Left renal cortex interstitium (tissue), 4 donors: ENCODE data around the gene FOSL2. TPM values are rescaled to one million over a fixed set of nuclear protein-coding genes. Genes with fewer than 3 reads are reported as not detected.

Experiments
- DNase-seq, 4 donors: peaks; one replicate each; pipeline ENCODE4 v3.0.0-alpha.2; 2013; ENCODE audit warnings: low read depth in 4 of 4, low spot score in 2 of 4, missing footprints in 1 of 4
- polyA plus RNA-seq, 4 donors: library from polyadenylated mRNA; unstranded; fragments of 120-200 nt; gene quantifications; one replicate each; pipeline ENCODE4 v1.2.1, GENCODE V29; 2013; ENCODE audit not compliant: insufficient read length in 4 of 4

Gene FOSL2
- polyA plus RNA-seq, 4 donors = 24.0 to 36.5 (median 25.7) TPM

GRCh38 chr2:28427741-28428415 is 35.2 kb downstream of the FOSL2 start:
- no peak for DNase-seq

GRCh38 chr2:28428486-28428885 is 35.8 kb downstream of the FOSL2 start:
- no peak for DNase-seq

- no peak for DNase-seq
Measured at GRCh38 chr2:28429636-28430376, 37.1 kb downstream of the FOSL2 start.

- DNase-seq = no peak
Measured at GRCh38 chr2:28430377-28430765, 37.7 kb downstream of the FOSL2 start.

GRCh38 chr2:28430788-28431418 is 38.2 kb downstream of the FOSL2 start:
- no peak for DNase-seq

GRCh38 chr2:28431741-28432140 is 39.1 kb downstream of the FOSL2 start:
- no peak for DNase-seq

- no peak for DNase-seq
Measured at GRCh38 chr2:28432362-28432761, 39.7 kb downstream of the FOSL2 start.

GRCh38 chr2:28433215-28433614 is 40.6 kb downstream of the FOSL2 start:
- no peak for DNase-seq

- DNase-seq = no peak
Measured at GRCh38 chr2:28433935-28434599, 41.4 kb downstream of the FOSL2 start.

- no peak for DNase-seq
Measured at GRCh38 chr2:28434600-28434989, 41.9 kb downstream of the FOSL2 start.

GRCh38 chr2:28435241-28435640 is 42.6 kb downstream of the FOSL2 start:
- DNase-seq = no peak

GRCh38 chr2:28435814-28436351 is 43.2 kb downstream of the FOSL2 start:
- DNase-seq = no peak

- DNase-seq = no peak
Measured at GRCh38 chr2:28436525-28437051, 43.9 kb downstream of the FOSL2 start.

- DNase-seq = no peak
Measured at GRCh38 chr2:28437149-28437835, 44.6 kb downstream of the FOSL2 start.

- DNase-seq = no peak
Measured at GRCh38 chr2:28437918-28438317, 45.3 kb downstream of the FOSL2 start.

GRCh38 chr2:28438532-28439063 is 45.9 kb downstream of the FOSL2 start:
- DNase-seq = no peak

GRCh38 chr2:28439127-28439526 is 46.5 kb downstream of the FOSL2 start:
- DNase-seq = no peak

- no peak for DNase-seq
Measured at GRCh38 chr2:28439763-28440162, 47.1 kb downstream of the FOSL2 start.

- no peak for DNase-seq
Measured at GRCh38 chr2:28442328-28442727, 49.7 kb downstream of the FOSL2 start.

- DNase-seq = no peak
Measured at GRCh38 chr2:28444956-28445355, 52.3 kb downstream of the FOSL2 start.
